Endothelial cell of umbilical vein (primary cell): Measurements from ENCODE around the gene PSMA8. TPM values are rescaled to one million over a fixed set of nuclear protein-coding genes. Genes with fewer than 3 reads are reported as not detected.

ENCODE experiments used
- BruUV-seq: library from RNA; stranded (reverse); fragments of 400-500 nt; replicated peaks from 2 replicates; lab custom pipeline; 2021; lab: Mats Ljungman, UMichigan
- CTCF ChIA-PET: fragments of 300-600, 350-600 bp; sonication (Branson Sonifier 250); formaldehyde crosslinking; loops from one replicate; lab custom pipeline; 2021; ENCODE audit warnings: antibody characterized with exemption, inconsistent platforms; lab: Charles Lee
- POLR2A ChIA-PET: fragments of 300-600, 350-600 bp; sonication (Branson Sonifier 250); formaldehyde crosslinking; loops from one replicate; lab custom pipeline; 2021; ENCODE audit warnings: antibody characterized with exemption, inconsistent platforms; lab: Charles Lee
- DNase-seq: peaks from one replicate; pipeline ENCODE4 v3.0.0-alpha.2; 2011; ENCODE audit warnings: low read depth, low spot score
- FAIRE-seq: peaks from 2 replicates; lab custom pipeline; 2011; peaks lifted over from hg19 to GRCh38; lab: Jason Lieb, UNC
- H2AFZ ChIP-seq: 2 replicates; pipeline ENCODE4 v1.6.0; 2012; ENCODE audit warnings: low read depth, low read length, control low read depth, inconsistent platforms
- H3K27ac ChIP-seq: 2 replicates; pipeline ENCODE4 v1.5.1; 2011; ENCODE audit warnings: low read depth, mild to moderate bottlenecking, control low read depth, low read length, moderate library complexity; ENCODE audit not compliant: insufficient read depth
- H3K27me3 ChIP-seq, 2 experiments: 2 replicates each; pipeline versions ENCODE4 v1.6.0 to v1.6.1; 2011; ENCODE audit warnings: low read length in 2 of 2, mixed read lengths in 1 of 2; ENCODE audit not compliant: control insufficient read depth in 2 of 2, insufficient read depth in 2 of 2
- H3K36me3 ChIP-seq, 2 experiments: 2 replicates in 1 of 2; 3 replicates in 1 of 2; pipeline ENCODE4 v1.5.1; 2011; ENCODE audit warnings: low read length in 2 of 2, mild to moderate bottlenecking in 1 of 2, moderate library complexity in 1 of 2; ENCODE audit not compliant: control insufficient read depth in 2 of 2, insufficient read depth in 2 of 2; ENCODE audit errors: extremely low read depth in 1 of 2
- H3K4me1 ChIP-seq: 3 replicates; pipeline ENCODE4 v1.5.1; 2011; ENCODE audit warnings: mild to moderate bottlenecking, low read length; ENCODE audit not compliant: control insufficient read depth, insufficient read depth; ENCODE audit errors: extremely low read depth
- H3K4me2 ChIP-seq: 2 replicates; pipeline ENCODE4 v1.6.1; 2011; ENCODE audit warnings: low read length, control low read depth, mixed read lengths; ENCODE audit not compliant: insufficient read depth
- H3K4me3 ChIP-seq, 3 experiments: fragments of 200-600 bp in 1 of 3; sonication (generic), shearing (Covaris generic) in 1 of 3; replicated peaks in 1 of 3; 2 replicates each; pipeline ENCODE4 v1.5.1; 2011 to 2016; ENCODE audit warnings: control low read depth in 3 of 3, low read length in 3 of 3, mild to moderate bottlenecking in 2 of 3, inconsistent platforms in 1 of 3, low read depth in 1 of 3, moderate library complexity in 1 of 3; ENCODE audit not compliant: insufficient read depth in 1 of 3
- H3K79me2 ChIP-seq: 2 replicates; pipeline ENCODE4 v1.6.0; 2012; ENCODE audit warnings: low read length, inconsistent platforms; ENCODE audit not compliant: control insufficient read depth, insufficient read depth
- H3K9ac ChIP-seq: replicated peaks from 2 replicates; pipeline ENCODE3; 2011; ENCODE audit warnings: low read length, control low read depth; ENCODE audit not compliant: insufficient read depth; ENCODE audit errors: extremely low read depth
- H3K9me1 ChIP-seq: replicated peaks from 3 replicates; pipeline ENCODE4 v1.6.0; 2011; ENCODE audit warnings: mild to moderate bottlenecking, low read length; ENCODE audit not compliant: control insufficient read depth, insufficient read depth; ENCODE audit errors: extremely low read depth
- H3K9me3 ChIP-seq: replicated peaks from 2 replicates; pipeline ENCODE4 v1.5.1; 2012; ENCODE audit warnings: low read length, inconsistent platforms; ENCODE audit not compliant: control insufficient read depth, insufficient read depth
- H4K20me1 ChIP-seq: replicated peaks from 2 replicates; pipeline ENCODE3; 2011; ENCODE audit warnings: mild to moderate bottlenecking, low read length; ENCODE audit not compliant: control insufficient read depth, insufficient read depth; ENCODE audit errors: extremely low read depth
- CTCF ChIP-seq, 2 donors: IDR thresholded peaks; 1 replicate in 1 of 2; 2 replicates in 1 of 2; pipeline ENCODE4 v1.5.1; 2011; ENCODE audit warnings: low read length in 2 of 2, mild to moderate bottlenecking in 2 of 2, moderate library complexity in 2 of 2, control low read depth in 1 of 2, inconsistent platforms in 1 of 2, low read depth in 1 of 2; ENCODE audit not compliant: insufficient read depth in 1 of 2; ENCODE audit errors: extremely low read depth in 1 of 2
- EZH2 ChIP-seq: IDR thresholded peaks from 2 replicates; pipeline ENCODE4 v1.6.1; 2012; ENCODE audit warnings: borderline replicate concordance, low read depth, mild to moderate bottlenecking, moderate library complexity, low read length, inconsistent platforms; ENCODE audit not compliant: severe bottlenecking
- FOS ChIP-seq: IDR thresholded peaks from 2 replicates; pipeline ENCODE4 v1.6.1; 2011; ENCODE audit warnings: mild to moderate bottlenecking, low read length, moderate library complexity, borderline replicate concordance; ENCODE audit not compliant: insufficient read depth
- GATA2 ChIP-seq: IDR thresholded peaks from 2 replicates; pipeline ENCODE4 v1.7.0; 2011; ENCODE audit warnings: low read depth, mild to moderate bottlenecking, moderate library complexity, mixed read lengths, low read length; ENCODE audit not compliant: insufficient read length, insufficient read depth
- JUN ChIP-seq: IDR thresholded peaks from 2 replicates; pipeline ENCODE4 v1.6.1; 2011; ENCODE audit warnings: borderline replicate concordance, low read depth; ENCODE audit not compliant: insufficient read length, insufficient read depth
- POLR2A ChIP-seq: IDR thresholded peaks from 2 replicates; pipeline ENCODE4 v1.6.1; 2012; ENCODE audit warnings: low read depth, mild to moderate bottlenecking, control low read depth, low read length
- POLR2AphosphoS5 ChIP-seq: IDR thresholded peaks from 2 replicates; pipeline ENCODE4 v1.6.1; 2012; ENCODE audit warnings: low read depth, mild to moderate bottlenecking, control low read depth, low read length, moderate library complexity; ENCODE audit not compliant: insufficient read depth
- dilution Hi-C: fragments of 300-500 bp; cut with MboI; formaldehyde crosslinking; loops from one replicate; pipeline ENCODE4 v1.15.0; 2019; ENCODE audit warnings: low sequenced_read_pairs; ENCODE audit not compliant: extremely low pct_ligation_motif_present
- intact Hi-C: fragments of 100-400 bp; cut with micrococcal nuclease; formaldehyde crosslinking; loops from one replicate; pipeline ENCODE4 v1.10.0; 2022
- polyA plus RNA-seq, 4 experiments: library from polyadenylated mRNA; depleted of rRNA in 3 of 4; stranded (reverse) in 3 of 4; unstranded in 1 of 4; fragments of >200 nt; gene quantifications; 2 replicates each; pipeline versions ENCODE4 v1.2.1 to v1.2.3, GENCODE V29; 2011 to 2012; ENCODE audit warnings: missing spikeins in 1 of 4
- total RNA-seq: library from RNA; stranded (reverse); gene quantifications from 2 replicates; pipeline ENCODE4 v1.2.3, GENCODE V29; 2021

Gene PSMA8
- total and polyA plus RNA-seq, 2 donors (not counting 3 experiments of a cell fraction or from before 2014, with no cell fraction given) = not detected

GRCh38 chr18:26225915-26226228, 92.2 kb downstream of the PSMA8 start:
- H3K36me3 ChIP-seq = no peaks in the 10 kb centered on the region
- no peaks in the 10 kb centered on the region for H3K9me3 ChIP-seq
- intact Hi-C loops = loop anchor here (2.0 to 10.0 kb wide), 3 partner anchors 135 to 431 kb away; partner anchors contain the start of gene SS18
- TF ChIP-seq POLR2A (no peak), JUN (no peak), FOS (no peak), CTCF (IDR thresholded peaks at IDR 0.05; ENCODE audit: extremely low read depth in 1 of 2, insufficient read depth in 1 of 2, low read depth in 1 of 2, low read length in 2 of 2) (no peak), EZH2 (no peak), GATA2 (no peak), POLR2AphosphoS5 (no peak)
- no peak for FAIRE-seq
- H3K27me3 ChIP-seq = peaks cover 6 to 17% of the 10 kb centered on the region in 2 experiments
- H3K27ac ChIP-seq = peak overlapping the region; percentile 12
- no TSS peak for BruUV-seq
- ChIA-PET CTCF (no interaction called here), POLR2A (no interaction called here)
- H3K4me1 ChIP-seq = peaks cover 11% of the 10 kb centered on the region
- DNase-seq = no peak
- no peaks in the 10 kb centered on the region for H3K9me1 ChIP-seq
- H4K20me1 ChIP-seq = no peaks in the 10 kb centered on the region
- H3K9ac ChIP-seq = peak overlapping the region; percentile 71
- H3K79me2 ChIP-seq = no peaks in the 10 kb centered on the region
- peak overlapping the region; percentile 99 for H2AFZ ChIP-seq
- dilution Hi-C loops = no loop called here
- H3K4me2 ChIP-seq = peak overlapping the region; percentile 99
- H3K4me3 ChIP-seq = peak overlapping the region; percentile 70 to 85 (median 75)
